OCI-LY1 (cell line): ENCODE data around the gene CBY1.

Experiments
- EZH2 ChIP-seq: fragments of 200-600 bp; sonication (generic), shearing (Covaris generic); IDR thresholded peaks from 2 replicates; pipeline ENCODE4 v1.8.0; 2017; ENCODE audit warnings: borderline replicate concordance, mixed run types, mild to moderate bottlenecking, antibody characterized with exemption, low read length, moderate library complexity, mixed read lengths
- TF ChIP-seq, protein P1 (sequence below): fragments of 200-600 bp; sonication (generic), shearing (Covaris generic); IDR thresholded peaks from 2 replicates; pipeline ENCODE4 v1.5.1; 2017; ENCODE audit warnings: mild to moderate bottlenecking, antibody characterized with exemption, low read length, moderate library complexity, mixed read lengths

DNA sequence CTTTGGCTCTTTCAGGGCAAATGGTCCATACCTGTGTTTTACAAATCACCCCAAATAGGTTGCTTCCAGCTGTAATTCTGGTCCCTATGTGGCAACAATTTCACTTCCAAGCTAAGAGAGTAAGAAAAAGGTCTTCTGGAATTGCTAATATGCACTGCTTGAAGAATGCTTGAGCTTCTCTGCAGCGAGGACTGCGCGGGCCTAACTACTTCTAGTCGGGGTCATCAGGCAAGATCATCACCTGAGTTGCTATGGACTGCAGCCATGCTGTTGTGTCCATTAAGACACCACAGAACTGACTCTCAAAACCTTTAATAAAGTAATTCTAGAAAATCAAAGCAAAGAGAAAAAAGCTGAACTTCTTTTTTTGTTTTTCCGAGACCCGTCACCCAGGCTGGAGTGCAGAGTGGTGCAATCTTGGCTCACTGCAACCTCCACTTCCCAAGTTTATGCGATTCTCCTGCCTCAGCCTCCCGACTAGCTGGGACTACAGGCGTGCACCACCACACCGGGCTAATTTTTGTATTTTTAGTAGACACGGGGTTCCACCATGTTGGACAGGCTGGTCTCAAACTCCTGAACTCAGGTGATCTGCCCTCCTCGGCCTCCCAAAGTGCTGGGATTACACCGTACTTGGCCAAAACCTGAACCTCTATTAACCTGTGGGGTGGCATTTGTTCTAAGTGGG is 42.1 kb downstream of the CBY1 start:
- TF ChIP-seq, protein P1, sequence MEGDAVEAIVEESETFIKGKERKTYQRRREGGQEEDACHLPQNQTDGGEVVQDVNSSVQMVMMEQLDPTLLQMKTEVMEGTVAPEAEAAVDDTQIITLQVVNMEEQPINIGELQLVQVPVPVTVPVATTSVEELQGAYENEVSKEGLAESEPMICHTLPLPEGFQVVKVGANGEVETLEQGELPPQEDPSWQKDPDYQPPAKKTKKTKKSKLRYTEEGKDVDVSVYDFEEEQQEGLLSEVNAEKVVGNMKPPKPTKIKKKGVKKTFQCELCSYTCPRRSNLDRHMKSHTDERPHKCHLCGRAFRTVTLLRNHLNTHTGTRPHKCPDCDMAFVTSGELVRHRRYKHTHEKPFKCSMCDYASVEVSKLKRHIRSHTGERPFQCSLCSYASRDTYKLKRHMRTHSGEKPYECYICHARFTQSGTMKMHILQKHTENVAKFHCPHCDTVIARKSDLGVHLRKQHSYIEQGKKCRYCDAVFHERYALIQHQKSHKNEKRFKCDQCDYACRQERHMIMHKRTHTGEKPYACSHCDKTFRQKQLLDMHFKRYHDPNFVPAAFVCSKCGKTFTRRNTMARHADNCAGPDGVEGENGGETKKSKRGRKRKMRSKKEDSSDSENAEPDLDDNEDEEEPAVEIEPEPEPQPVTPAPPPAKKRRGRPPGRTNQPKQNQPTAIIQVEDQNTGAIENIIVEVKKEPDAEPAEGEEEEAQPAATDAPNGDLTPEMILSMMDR = no peak
- no peak for TF ChIP-seq EZH2
